A549 (cell line): ENCODE measurements around the gene TTC16. TPM values are rescaled to one million over a fixed set of nuclear protein-coding genes. Genes with fewer than 3 reads are reported as not detected.

ENCODE experiments used
- ATAC-seq, 2 experiments: fragments of 200-7000 bp in 1 of 2; fragments of >200 bp in 1 of 2; cut with Nextera tagmentation in 1 of 2; cut with Tn5 transposase in 1 of 2; 3 replicates each; pipeline versions ENCODE4 v1.8.0 to v1.9.1; 2018 to 2020; ENCODE audit warnings: mild to moderate bottlenecking in 1 of 2, moderate library complexity in 1 of 2
- CTCF ChIA-PET: fragments of 300-600 bp; sonication (Branson Sonifier 250); formaldehyde crosslinking; extraction: SDS; loops from one replicate; lab custom pipeline; 2021; ENCODE audit warnings: antibody characterized with exemption, inconsistent platforms; lab: Yijun Ruan, JAX
- POLR2A ChIA-PET: fragments of 350-600 bp; formaldehyde crosslinking; extraction: SDS; loops from one replicate; lab custom pipeline; 2021; ENCODE audit warnings: antibody characterized with exemption, inconsistent platforms; lab: Yijun Ruan, JAX
- DNase-seq, 2 experiments: peaks; one replicate each; pipeline versions ENCODE4 v3.0.0 to v3.0.0-alpha.2; 2011 to 2016; ENCODE audit warnings: low read depth in 1 of 2, low spot score in 1 of 2
- FAIRE-seq: peaks from 2 replicates; lab custom pipeline; 2011; peaks lifted over from hg19 to GRCh38; lab: Jason Lieb, UNC
- H3K27ac ChIP-seq, 2 experiments: fragments of >200 bp; sonication (Bioruptor Twin); formaldehyde crosslinking; 3 replicates each; pipeline ENCODE4 v1.5.1; 2016 to 2017
- H3K4me1 ChIP-seq: fragments of >200 bp; sonication (Bioruptor Twin); formaldehyde crosslinking; 3 replicates; pipeline ENCODE4 v1.6.1; 2016
- H3K4me2 ChIP-seq: fragments of >200 bp; sonication (Bioruptor Twin); formaldehyde crosslinking; 3 replicates; pipeline ENCODE4 v1.6.1; 2016
- H3K4me3 ChIP-seq: fragments of >200 bp; sonication (Bioruptor Twin); formaldehyde crosslinking; 3 replicates; pipeline ENCODE4 v1.5.1; 2016
- H3K9me3 ChIP-seq: fragments of >200 bp; sonication (Bioruptor Twin); formaldehyde crosslinking; 3 replicates; pipeline ENCODE4 v1.6.1; 2016
- BCL3 ChIP-seq: fragments of >200 bp; sonication (Bioruptor Twin); formaldehyde crosslinking; IDR thresholded peaks from 3 replicates; pipeline ENCODE4 v1.6.1; 2016
- CHD2 ChIP-seq: fragments of 150-350 bp; IDR thresholded peaks from 2 replicates; pipeline ENCODE4 v1.6.1; 2014; ENCODE audit warnings: low read length; ENCODE audit not compliant: partially characterized antibody
- CTCF ChIP-seq: fragments of >200 bp; sonication (Bioruptor Twin); formaldehyde crosslinking; IDR thresholded peaks from 3 replicates; pipeline ENCODE4 v1.5.1; 2016
- FOXS1 ChIP-seq: fragments of 250-450 bp; sonication (Bioruptor Pico); IDR thresholded peaks from 2 replicates; pipeline ENCODE4 v1.5.0; 2020; ENCODE audit warnings: mild to moderate bottlenecking, moderate library complexity
- GATA3 ChIP-seq: IDR thresholded peaks from 2 replicates; pipeline ENCODE4 v1.6.1; 2012; ENCODE audit warnings: borderline replicate concordance
- HDAC2 ChIP-seq: fragments of 200-600 bp; sonication (generic); IDR thresholded peaks from 2 replicates; pipeline ENCODE4 v1.6.1; 2016
- JUN ChIP-seq, 2 experiments: fragments of >200 bp; sonication (Bioruptor Twin); formaldehyde crosslinking; IDR thresholded peaks; 2 replicates in 1 of 2; 3 replicates in 1 of 2; pipeline ENCODE4 v1.6.1; 2016 to 2017
- MAX ChIP-seq: IDR thresholded peaks from 2 replicates; pipeline ENCODE4 v1.6.1; 2012
- MYC ChIP-seq: IDR thresholded peaks from 2 replicates; pipeline ENCODE4 v1.6.1; 2012; ENCODE audit warnings: mild to moderate bottlenecking, inconsistent platforms, low read length, improper control_type of control experiment, borderline replicate concordance
- NFE2L2 ChIP-seq: fragments of 150-350 bp; conservative IDR thresholded peaks from 2 replicates; pipeline ENCODE4 v1.6.1; 2014; ENCODE audit warnings: low read length
- NPAS2 ChIP-seq: fragments of 250-450 bp; sonication (Bioruptor Pico); IDR thresholded peaks from 2 replicates; pipeline ENCODE4 v1.8.0; 2022; ENCODE audit warnings: mild to moderate bottlenecking, moderate library complexity, borderline replicate concordance
- PHF8 ChIP-seq: fragments of 200-600 bp; sonication (generic); IDR thresholded peaks from 2 replicates; pipeline ENCODE4 v1.6.1; 2016; ENCODE audit warnings: low read depth, mild to moderate bottlenecking, antibody characterized with exemption, moderate library complexity, borderline replicate concordance
- POLR2A ChIP-seq: IDR thresholded peaks from 2 replicates; pipeline ENCODE4 v1.6.1; 2012; ENCODE audit warnings: mild to moderate bottlenecking, low read length
- RAD21 ChIP-seq, 2 experiments: fragments of >200 bp in 1 of 2; sonication (Bioruptor Twin) in 1 of 2; formaldehyde crosslinking in 1 of 2; IDR thresholded peaks in 1 of 2; conservative IDR thresholded peaks in 1 of 2; 2 replicates in 1 of 2; 3 replicates in 1 of 2; pipeline ENCODE4 v1.6.1; 2012 to 2018; ENCODE audit warnings: inconsistent platforms in 1 of 2
- RFX5 ChIP-seq: fragments of 450-650 bp; IDR thresholded peaks from 2 replicates; pipeline ENCODE4 v1.7.1; 2014; ENCODE audit warnings: antibody characterized with exemption, mild to moderate bottlenecking, moderate library complexity
- RNF2 ChIP-seq: fragments of 200-600 bp; sonication (generic); IDR thresholded peaks from 2 replicates; pipeline ENCODE4 v1.6.1; 2016; ENCODE audit warnings: low read depth, mild to moderate bottlenecking, antibody characterized with exemption, moderate library complexity, borderline replicate concordance
- SMC3 ChIP-seq: fragments of >200 bp; sonication (Bioruptor Twin); formaldehyde crosslinking; IDR thresholded peaks from 3 replicates; pipeline ENCODE4 v1.6.1; 2018; ENCODE audit warnings: inconsistent platforms
- ZFP36 ChIP-seq: fragments of 450-650 bp; IDR thresholded peaks from 2 replicates; pipeline ENCODE4 v1.6.1; 2014; ENCODE audit warnings: borderline replicate concordance; ENCODE audit not compliant: partially characterized antibody
- WGBS: methylation state at CpG from one replicate; pipeline ENCODE4 v1.1.6; 2017; ENCODE audit errors: missing lambda C conversion rate; 5-methylcytosine and 5-hydroxymethylcytosine counted together
- polyA plus RNA-seq, 4 experiments: library from polyadenylated mRNA; depleted of rRNA in 3 of 4; stranded (reverse); fragments of >200 nt; fragmentation: RNase III in 1 of 4; extraction: RNeasy Plus Mini Kit Qiagen cat#74134 plus additional on column Dnase treatment in 1 of 4; gene quantifications; 2 replicates in 3 of 4; 3 replicates in 1 of 4; pipeline ENCODE4 v1.2.3, GENCODE V29; 2011 to 2017

Gene TTC16
- polyA plus RNA-seq, 2 of the 4 experiments (the other 2 are of a cell fraction) = not detected

- no peak for ATAC-seq
- TF ChIP-seq HDAC2 = no peak
- no peak for TF ChIP-seq POLR2A
- TF ChIP-seq ZFP36 = no peak
- no peak for TF ChIP-seq FOXS1 (CRISPR knock-in tag)
- no peak for DNase-seq
- ChIA-PET CTCF (interaction anchor here (0.5 to 15.7 kb wide), 101 partner anchors 10 to 685 kb away, joined by 3 to 243 read pairs (median 5); partner anchors contain the start of genes CDK9, CFAP157, FPGS and LRSAM1), POLR2A (interaction anchor here (0.5 to 2.0 kb wide), 10 partner anchors 19 to 360 kb away, joined by 3 to 12 read pairs (median 4); partner anchors contain the start of genes CDK9, LRSAM1, PTRH1 and RPL12)
- H3K4me2 ChIP-seq = peak overlapping the region; percentile 86
- H3K4me1 ChIP-seq = peaks cover 9% of the 10 kb centered on the region; the same call in 1 of the 3 replicates
- FAIRE-seq = no peak
- H3K9me3 ChIP-seq = no peaks in the 10 kb centered on the region
- peak overlapping the region; percentile 96 for H3K27ac ChIP-seq
- H3K4me3 ChIP-seq = peak overlapping the region; percentile 72
- WGBS = 54% methylated on average over 16 of the region's 22 CpGs
These were observed 18.4 kb downstream of the TTC16 start for GRCh38 chr9:127734247-127734746.

GRCh38 chr9:127734747-127735529 is 19.1 kb downstream of the TTC16 start, which contains the start of gene TOR2A:
Gene TOR2A, minus strand, starts transcription at chr9:127735294. Its CDS starts 24 bp downstream, at chr9:127735270.
- ChIA-PET POLR2A (interaction anchor here (0.5 to 2.0 kb wide), 11 partner anchors 19 to 359 kb away, joined by 3 to 12 read pairs (median 3); partner anchors contain the start of genes CDK9, LRSAM1, PTRH1 and RPL12), CTCF (interaction anchor here (0.5 to 15.7 kb wide), 117 partner anchors 10 to 686 kb away, joined by 3 to 243 read pairs (median 5); partner anchors contain the start of genes CDK9, CFAP157, FPGS and LRSAM1)
- DNase-seq (peak; percentile 91 to 97), ATAC-seq (peak; percentile 92 to 95), FAIRE-seq (peak; percentile 56)
- Histone ChIP-seq H3K9me3 (no peaks in the 10 kb centered on the region), H3K4me3 (peak within 1 kb of the TSS; percentile 72), H3K27ac (peak within 1 kb of the TSS; percentile 96), H3K4me2 (peak within 1 kb of the TSS; percentile 86), H3K4me1 (peaks cover 12% of the 10 kb centered on the region)
- under 1% methylated on average over 35 of the region's 76 CpGs for WGBS
- TF ChIP-seq MAX = peak; percentile 60; the same call in 1 of the 2 replicates
- TF ChIP-seq GATA3 = 0 out of 2 replicates have a peak, but pooled peaks have one; percentile 9
- peak; percentile 98 for TF ChIP-seq RAD21 (conservative IDR thresholded peaks at IDR 0.05 in 1 of 2, IDR thresholded peaks at IDR 0.05 in 1 of 2)
- peak; percentile 90 for TF ChIP-seq CTCF
- TF ChIP-seq BCL3 = 0 out of 3 replicates have a peak, but pooled peaks have one; percentile 42
- TF ChIP-seq PHF8 = peak; percentile 75; the same call in 1 of the 2 replicates
- TF ChIP-seq SMC3 = peak; percentile 97
- peak; percentile 62; the same call in 1 of the 2 replicates for TF ChIP-seq MYC
- no peak for TF ChIP-seq NPAS2
- TF ChIP-seq CHD2 = no peak
- TF ChIP-seq RFX5 = peak; percentile 94
- TF ChIP-seq NFE2L2 = no peak
- peak; percentile 29 to 76; a peak in 2 of 5 replicates for TF ChIP-seq JUN (IDR thresholded peaks at IDR 0.05)
- TF ChIP-seq RNF2 = no peak
- peak; percentile 78 for TF ChIP-seq POLR2A
